ENCODE results near the gene HOXC12.

HOXC12 gene

DNA sequence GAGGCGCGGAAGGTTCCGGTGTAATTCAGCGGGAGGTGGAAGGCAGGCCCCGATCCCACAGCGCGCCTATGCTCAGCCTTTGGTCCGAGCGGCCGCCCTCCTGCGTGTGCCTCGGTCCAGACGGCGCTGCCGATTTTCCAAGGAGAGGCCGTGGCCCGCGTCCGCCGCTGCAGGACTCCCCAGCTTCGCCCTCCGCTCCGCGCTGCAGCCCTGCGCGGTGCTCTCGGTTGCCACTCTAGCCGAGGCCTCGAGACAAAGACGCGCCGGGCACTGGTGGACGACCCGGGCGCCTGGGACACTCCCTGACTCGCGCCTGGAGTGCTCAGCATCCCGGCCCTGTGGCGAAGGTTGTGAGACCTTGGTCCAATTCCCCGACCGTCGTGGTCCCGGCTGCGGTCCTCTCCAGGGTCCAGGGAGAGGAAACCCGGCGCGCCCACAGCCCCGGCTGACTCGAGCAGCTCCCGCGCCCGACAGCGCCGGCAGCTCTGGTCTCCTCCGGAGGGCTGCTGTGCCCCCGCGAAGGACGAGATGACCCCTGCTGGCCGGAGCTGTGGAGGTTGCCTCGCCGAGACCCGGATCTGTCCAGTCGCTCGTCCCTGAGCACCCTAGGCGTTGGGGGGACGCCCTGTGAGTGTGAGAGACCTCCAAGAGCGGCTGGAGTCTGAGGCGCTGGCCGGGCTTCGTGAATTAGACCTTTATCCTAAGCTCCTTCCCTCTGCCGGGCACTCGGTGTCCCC, 6.5 kb downstream of the HOXC12 start:
- TF ChIP-seq, protein P1, sequence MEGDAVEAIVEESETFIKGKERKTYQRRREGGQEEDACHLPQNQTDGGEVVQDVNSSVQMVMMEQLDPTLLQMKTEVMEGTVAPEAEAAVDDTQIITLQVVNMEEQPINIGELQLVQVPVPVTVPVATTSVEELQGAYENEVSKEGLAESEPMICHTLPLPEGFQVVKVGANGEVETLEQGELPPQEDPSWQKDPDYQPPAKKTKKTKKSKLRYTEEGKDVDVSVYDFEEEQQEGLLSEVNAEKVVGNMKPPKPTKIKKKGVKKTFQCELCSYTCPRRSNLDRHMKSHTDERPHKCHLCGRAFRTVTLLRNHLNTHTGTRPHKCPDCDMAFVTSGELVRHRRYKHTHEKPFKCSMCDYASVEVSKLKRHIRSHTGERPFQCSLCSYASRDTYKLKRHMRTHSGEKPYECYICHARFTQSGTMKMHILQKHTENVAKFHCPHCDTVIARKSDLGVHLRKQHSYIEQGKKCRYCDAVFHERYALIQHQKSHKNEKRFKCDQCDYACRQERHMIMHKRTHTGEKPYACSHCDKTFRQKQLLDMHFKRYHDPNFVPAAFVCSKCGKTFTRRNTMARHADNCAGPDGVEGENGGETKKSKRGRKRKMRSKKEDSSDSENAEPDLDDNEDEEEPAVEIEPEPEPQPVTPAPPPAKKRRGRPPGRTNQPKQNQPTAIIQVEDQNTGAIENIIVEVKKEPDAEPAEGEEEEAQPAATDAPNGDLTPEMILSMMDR (conservative IDR thresholded peaks at IDR 0.05) = no peak
- no peak for TF ChIP-seq ZFX (IDR thresholded peaks at IDR 0.05)
- H3K27ac ChIP-seq = no peak overlapping the region

GRCh38 chr12:53963005-53963404, 8.3 kb downstream of the HOXC12 start:
- TF ChIP-seq, protein P1 (conservative IDR thresholded peaks at IDR 0.05) = no peak
- TF ChIP-seq ZFX (IDR thresholded peaks at IDR 0.05) = no peak
- no peak overlapping the region for H3K27ac ChIP-seq

DNA sequence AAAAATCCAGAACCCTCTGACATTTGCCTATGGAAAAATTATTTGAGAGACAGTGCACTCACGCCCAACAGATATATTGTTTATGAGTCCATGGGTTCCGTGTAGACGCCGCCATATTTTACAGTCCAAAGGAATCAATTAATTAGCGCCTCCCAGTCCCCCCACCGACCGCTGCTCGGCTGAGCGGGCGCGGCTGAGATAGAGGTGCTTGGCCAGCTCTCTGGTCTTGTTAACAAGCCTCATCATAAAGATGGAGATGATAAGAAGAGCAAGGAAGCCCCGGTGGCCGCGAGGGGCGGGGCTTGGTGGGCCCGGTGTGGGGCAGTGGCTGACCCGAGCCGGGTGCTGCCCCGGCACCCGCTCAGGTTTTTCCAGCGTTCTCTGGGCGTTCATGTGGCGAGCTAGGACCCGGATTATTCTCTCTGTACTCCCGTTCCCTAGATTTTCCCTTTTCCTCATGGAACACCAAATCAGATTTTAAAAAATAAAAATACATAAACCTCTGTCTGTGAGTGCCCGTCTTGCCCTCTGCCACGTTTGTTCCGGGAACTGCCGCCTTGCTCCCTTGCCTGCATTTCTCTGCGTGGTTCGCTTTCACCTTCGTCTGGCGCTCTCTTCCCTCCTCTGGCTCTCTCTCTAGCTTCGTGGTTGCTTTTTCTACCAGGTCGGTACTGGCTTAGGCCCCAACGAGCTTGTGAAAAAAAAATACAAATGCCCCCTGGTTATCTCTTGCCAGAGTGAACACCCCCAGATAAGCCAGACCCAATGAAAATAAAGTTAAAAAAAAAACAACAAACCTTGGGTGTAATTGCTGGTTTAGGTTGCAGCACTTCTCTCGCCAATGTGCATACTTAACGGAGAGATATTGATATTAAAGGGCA, 9.0 kb downstream of the HOXC12 start:
- H3K27ac ChIP-seq = no peak overlapping the region
- no peak for TF ChIP-seq ZFX (IDR thresholded peaks at IDR 0.05)
- TF ChIP-seq, protein P1 (conservative IDR thresholded peaks at IDR 0.05) = no peak

GRCh38 chr12:53964315-53964713, 9.6 kb downstream of the HOXC12 start:
- no peak overlapping the region for H3K27ac ChIP-seq
- TF ChIP-seq ZFX (IDR thresholded peaks at IDR 0.05) = no peak
- TF ChIP-seq, protein P1 (conservative IDR thresholded peaks at IDR 0.05) = no peak

DNA sequence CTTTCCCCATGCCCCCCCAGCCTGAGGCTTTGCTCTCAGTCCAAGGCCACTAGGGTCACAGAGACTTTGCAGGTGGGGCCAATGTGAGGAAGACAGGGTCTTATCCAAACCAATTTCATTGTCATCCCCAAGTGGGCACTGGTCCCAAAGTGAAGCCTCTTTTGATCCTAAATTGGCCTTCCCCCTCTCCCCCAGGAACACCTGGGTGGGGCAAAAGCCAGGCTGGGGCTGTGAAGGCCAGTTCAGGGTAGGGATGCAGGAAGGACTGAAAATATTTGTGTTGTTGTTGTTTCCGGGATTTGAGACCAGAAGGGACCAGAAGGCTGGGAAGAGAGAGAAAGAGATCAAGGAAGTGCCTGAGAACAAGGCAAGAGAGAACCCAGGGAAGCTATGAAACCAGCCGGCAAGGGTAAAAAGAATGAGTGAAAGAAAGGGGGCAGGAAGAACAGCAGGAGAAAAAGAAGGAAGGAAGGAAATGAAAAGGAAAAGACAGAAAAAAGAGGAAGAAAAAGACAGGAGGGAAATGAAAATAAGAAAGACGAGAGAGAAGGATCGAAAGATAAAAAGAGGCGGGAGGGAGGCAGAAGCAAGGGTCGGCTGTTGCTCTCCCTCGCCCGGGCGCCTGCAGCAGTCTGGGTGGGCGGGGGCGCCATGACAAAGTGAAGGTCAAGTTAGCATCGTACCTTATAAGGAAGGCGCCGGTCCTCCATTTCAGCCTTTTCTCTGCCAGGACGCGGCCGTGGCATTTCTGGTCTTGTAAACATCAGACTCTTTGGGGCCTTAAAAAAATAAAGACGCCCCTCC, 10.8 kb downstream of the HOXC12 start:
- no peak overlapping the region for H3K27ac ChIP-seq
- TF ChIP-seq, protein P1 (conservative IDR thresholded peaks at IDR 0.05) = no peak
- no peak for TF ChIP-seq ZFX (IDR thresholded peaks at IDR 0.05)

DNA sequence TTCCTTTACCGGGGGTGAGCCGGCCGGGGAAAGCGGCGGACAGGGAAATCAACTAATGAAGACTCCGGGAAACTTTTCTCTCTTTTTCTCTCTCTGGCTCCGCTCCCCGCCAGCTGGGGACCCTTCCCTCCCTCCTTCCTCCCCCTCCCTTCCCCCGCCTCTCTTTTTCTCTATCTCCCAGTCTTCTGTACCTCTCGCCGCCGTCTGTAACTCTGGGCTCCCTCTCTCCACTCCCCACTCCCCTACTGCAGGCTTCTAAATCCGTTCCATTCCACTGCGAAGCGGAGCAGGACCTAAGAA, 11.3 kb downstream of the HOXC12 start:
- H3K27ac ChIP-seq = no peak overlapping the region
- no peak for TF ChIP-seq ZFX (IDR thresholded peaks at IDR 0.05)
- TF ChIP-seq, protein P1 (conservative IDR thresholded peaks at IDR 0.05) = no peak
